IPS-18a (cell line): Measurements from ENCODE around the gene MMS19.

Experiments used
- H3K27ac ChIP-seq: one replicate; pipeline ENCODE4 v1.5.1; 2013; ENCODE audit warnings: low read length
- H3K27me3 ChIP-seq: one replicate; pipeline ENCODE4 v1.6.1; 2013; ENCODE audit warnings: mild to moderate bottlenecking, low read length; ENCODE audit not compliant: control insufficient read depth, insufficient read depth
- H3K36me3 ChIP-seq: one replicate; pipeline ENCODE4 v1.6.1; 2013; ENCODE audit warnings: low read depth, low read length; ENCODE audit not compliant: control insufficient read depth
- H3K4me1 ChIP-seq: one replicate; pipeline ENCODE4 v1.6.1; 2013; ENCODE audit warnings: low read depth, low read length; ENCODE audit not compliant: control insufficient read depth
- H3K4me3 ChIP-seq: one replicate; pipeline ENCODE4 v1.5.1; 2013; ENCODE audit warnings: low read length
- H3K9ac ChIP-seq: one replicate; pipeline ENCODE4 v1.6.1; 2013; ENCODE audit warnings: mild to moderate bottlenecking, low read length, moderate library complexity
- H3K9me3 ChIP-seq: one replicate; pipeline ENCODE4 v1.6.1; 2013; ENCODE audit warnings: low read depth, low read length; ENCODE audit not compliant: control insufficient read depth

MMS19 gene

GRCh38 chr10:97454330-97455036, 43.7 kb downstream of the MMS19 start:
- Histone ChIP-seq H3K9ac (no peak overlapping the region), H3K27ac (no peak overlapping the region), H3K27me3 (no peaks in the 10 kb centered on the region), H3K9me3 (no peaks in the 10 kb centered on the region), H3K36me3 (peaks cover 68% of the 10 kb centered on the region), H3K4me1 (no peaks in the 10 kb centered on the region), H3K4me3 (no peak overlapping the region)

GRCh38 chr10:97452352-97452751, 45.9 kb downstream of the MMS19 start:
- Histone ChIP-seq H3K36me3 (peaks cover 52% of the 10 kb centered on the region), H3K27ac (no peak overlapping the region), H3K9ac (no peak overlapping the region), H3K4me1 (no peaks in the 10 kb centered on the region), H3K27me3 (no peaks in the 10 kb centered on the region), H3K9me3 (no peaks in the 10 kb centered on the region), H3K4me3 (no peak overlapping the region)

- Histone ChIP-seq H3K27me3 (no peaks in the 10 kb centered on the region), H3K27ac (no peak overlapping the region), H3K9me3 (no peaks in the 10 kb centered on the region), H3K4me3 (no peak overlapping the region), H3K9ac (no peak overlapping the region), H3K36me3 (peaks cover 45% of the 10 kb centered on the region), H3K4me1 (no peaks in the 10 kb centered on the region)
Observed at GRCh38 chr10:97451605-97452004, 46.6 kb downstream of the MMS19 start.

GRCh38 chr10:97450828-97451227, 47.4 kb downstream of the MMS19 start:
- H3K27me3 ChIP-seq, result no peaks in the 10 kb centered on the region
- no peak overlapping the region for H3K27ac ChIP-seq
- no peak overlapping the region for H3K4me3 ChIP-seq
- H3K9ac ChIP-seq, result no peak overlapping the region
- no peaks in the 10 kb centered on the region for H3K4me1 ChIP-seq
- H3K36me3 ChIP-seq, result peaks cover 37% of the 10 kb centered on the region
- no peaks in the 10 kb centered on the region for H3K9me3 ChIP-seq

GRCh38 chr10:97445722-97446639, 52.2 kb downstream of the MMS19 start, which contains the start of the genes EXOSC1 and ZDHHC16:
TSS of gene EXOSC1 (minus strand) at chr10:97446006. CDS start at chr10:97445985, 21 bp downstream.
TSS of gene ZDHHC16 (plus strand) at chr10:97446175. CDS start at chr10:97451676, 5,501 bp downstream.
- peak within 1 kb of the TSS; percentile 87 for H3K27ac ChIP-seq
- no peaks in the 10 kb centered on the region for H3K9me3 ChIP-seq
- H3K27me3 ChIP-seq, result no peaks in the 10 kb centered on the region
- H3K4me3 ChIP-seq, result peak within 1 kb of the TSS; percentile 99
- H3K9ac ChIP-seq, result peak within 1 kb of the TSS; percentile 93
- H3K4me1 ChIP-seq, result peaks cover 3% of the 10 kb centered on the region
- H3K36me3 ChIP-seq, result peaks cover 17% of the 10 kb centered on the region

GRCh38 chr10:97445357-97445721, 52.9 kb downstream of the MMS19 start:
- peak overlapping the region; percentile 87 for H3K27ac ChIP-seq

GRCh38 chr10:97444212-97444611, 54.0 kb downstream of the MMS19 start:
- H3K9me3 ChIP-seq, result no peaks in the 10 kb centered on the region
- peaks cover 3% of the 10 kb centered on the region for H3K4me1 ChIP-seq
- H3K27me3 ChIP-seq, result no peaks in the 10 kb centered on the region
- peak overlapping the region; percentile 99 for H3K4me3 ChIP-seq
- peaks cover 27% of the 10 kb centered on the region for H3K36me3 ChIP-seq
- H3K27ac ChIP-seq, result no peak overlapping the region
- no peak overlapping the region for H3K9ac ChIP-seq

More at GRCh38 chr10:97445357-97445721, 52.9 kb downstream of the MMS19 start:
- H3K9ac ChIP-seq, result peak overlapping the region; percentile 93
- peaks cover 21% of the 10 kb centered on the region for H3K36me3 ChIP-seq
- peaks cover 3% of the 10 kb centered on the region for H3K4me1 ChIP-seq
- no peaks in the 10 kb centered on the region for H3K27me3 ChIP-seq
- H3K9me3 ChIP-seq, result no peaks in the 10 kb centered on the region
- peak overlapping the region; percentile 99 for H3K4me3 ChIP-seq

GRCh38 chr10:97442277-97442676, 55.9 kb downstream of the MMS19 start:
- Histone ChIP-seq H3K9me3 (no peaks in the 10 kb centered on the region), H3K9ac (no peak overlapping the region), H3K27ac (no peak overlapping the region), H3K4me1 (peaks cover 3% of the 10 kb centered on the region), H3K36me3 (peaks cover 44% of the 10 kb centered on the region), H3K4me3 (no peak overlapping the region), H3K27me3 (no peaks in the 10 kb centered on the region)

- peaks cover 83% of the 10 kb centered on the region for H3K36me3 ChIP-seq
- H3K27me3 ChIP-seq, result no peaks in the 10 kb centered on the region
Observed at GRCh38 chr10:97435211-97435610, 63.0 kb downstream of the MMS19 start.

GRCh38 chr10:97434557-97434956, 63.7 kb downstream of the MMS19 start:
- Histone ChIP-seq H3K4me3 (no peak overlapping the region), H3K27ac (no peak overlapping the region), H3K27me3 (no peaks in the 10 kb centered on the region), H3K9me3 (no peaks in the 10 kb centered on the region), H3K4me1 (no peaks in the 10 kb centered on the region), H3K36me3 (peaks cover 87% of the 10 kb centered on the region), H3K9ac (no peak overlapping the region)

More at GRCh38 chr10:97435211-97435610, 63.0 kb downstream of the MMS19 start:
- H3K4me1 ChIP-seq, result no peaks in the 10 kb centered on the region
- H3K4me3 ChIP-seq, result no peak overlapping the region
- no peak overlapping the region for H3K27ac ChIP-seq
- no peak overlapping the region for H3K9ac ChIP-seq
- no peaks in the 10 kb centered on the region for H3K9me3 ChIP-seq

GRCh38 chr10:97434055-97434454, 64.2 kb downstream of the MMS19 start:
- no peaks in the 10 kb centered on the region for H3K27me3 ChIP-seq
- no peak overlapping the region for H3K27ac ChIP-seq
- no peaks in the 10 kb centered on the region for H3K9me3 ChIP-seq
- peaks cover 86% of the 10 kb centered on the region for H3K36me3 ChIP-seq
- H3K4me1 ChIP-seq, result no peaks in the 10 kb centered on the region
- H3K9ac ChIP-seq, result no peak overlapping the region
- no peak overlapping the region for H3K4me3 ChIP-seq
